Testis (tissue), 3 donors: ENCODE measurements around the gene CBY1. TPM values are rescaled to one million over a fixed set of nuclear protein-coding genes. Genes with fewer than 3 reads are reported as not detected.

Experiments used
- DNase-seq: peaks from one replicate; pipeline ENCODE4 v3.0.0-alpha.2; 2019
- H3K27ac ChIP-seq, 2 donors: fragments of 200-600 bp; sonication (generic); one replicate each; pipeline ENCODE4 v1.5.1; 2019
- H3K27me3 ChIP-seq: fragments of 200-600 bp; sonication (generic); one replicate; pipeline ENCODE4 v1.5.1; 2019
- H3K36me3 ChIP-seq: fragments of 200-600 bp; sonication (generic); one replicate; pipeline ENCODE4 v1.5.1; 2017; ENCODE audit warnings: low read depth; ENCODE audit errors: missing control alignments
- H3K4me1 ChIP-seq: fragments of 200-600 bp; sonication (generic); one replicate; pipeline ENCODE4 v1.5.1; 2019
- H3K4me3 ChIP-seq, 2 donors: fragments of 200-600 bp; sonication (generic); one replicate each; pipeline ENCODE4 v1.5.1; 2017 to 2019
- H3K9me3 ChIP-seq: fragments of 200-600 bp; sonication (generic); one replicate; pipeline ENCODE4 v1.5.1; 2017
- POLR2A ChIP-seq: fragments of 450-650 bp; IDR thresholded peaks from one replicate; pipeline ENCODE4 v1.6.1; 2017; ENCODE audit warnings: antibody characterized with exemption, mild to moderate bottlenecking, moderate library complexity
- WGBS, 2 donors: methylation state at CpG; one replicate each; pipeline ENCODE4 v1.1.5; 2018; 5-methylcytosine and 5-hydroxymethylcytosine counted together
- intact Hi-C: fragments of 100-400 bp; cut with DNase I; formaldehyde crosslinking; loops from one replicate; pipeline ENCODE4 v1.15.1; 2023; ENCODE audit warnings: low total_unique reads
- polyA plus RNA-seq: library from polyadenylated mRNA; stranded (reverse); fragments of 350-450 nt; fragmentation: Illumina TruSeq; extraction: RNeasy Lipid Tissue Mini Kit (QIAGEN cat#74804); gene quantifications from one replicate; pipeline ENCODE4 v1.2.3, GENCODE V29; 2014; ENCODE audit warnings: low read depth, low replicate concordance; ENCODE audit not compliant: insufficient read depth
- total RNA-seq, 2 donors: library from RNA; depleted of rRNA; stranded (reverse); fragments of >200 nt; gene quantifications; one replicate each; pipeline ENCODE4 v1.2.3, GENCODE V29; 2016
- TF ChIP-seq, protein P1 (sequence below), 3 experiments: fragments of 450-650 bp in 2 of 3; fragments of 200-600 bp in 1 of 3; sonication (generic) in 1 of 3; IDR thresholded peaks; one replicate each; pipeline ENCODE4 v1.5.1; 2016 to 2019; ENCODE audit warnings: antibody characterized with exemption in 3 of 3, mild to moderate bottlenecking in 2 of 3, moderate library complexity in 1 of 3

Gene CBY1
- total and polyA plus RNA-seq, 3 donors from 2014 or later, result 24.9 to 50.8 (median 30.9) TPM

- Histone ChIP-seq H3K27me3 (no peaks in the 10 kb centered on the region), H3K36me3 (no peaks in the 10 kb centered on the region), H3K4me3 (peak overlapping the region; percentile 83 to 89), H3K27ac (peak overlapping the region; percentile 74 to 82), H3K4me1 (peaks cover 29% of the 10 kb centered on the region), H3K9me3 (no peaks in the 10 kb centered on the region)
- DNase-seq, result no peak
- WGBS, 2 donors, result 23 to 25% methylated on average over 10 of the region's 10 CpGs
- no peak for TF ChIP-seq POLR2A
- TF ChIP-seq, protein P1, sequence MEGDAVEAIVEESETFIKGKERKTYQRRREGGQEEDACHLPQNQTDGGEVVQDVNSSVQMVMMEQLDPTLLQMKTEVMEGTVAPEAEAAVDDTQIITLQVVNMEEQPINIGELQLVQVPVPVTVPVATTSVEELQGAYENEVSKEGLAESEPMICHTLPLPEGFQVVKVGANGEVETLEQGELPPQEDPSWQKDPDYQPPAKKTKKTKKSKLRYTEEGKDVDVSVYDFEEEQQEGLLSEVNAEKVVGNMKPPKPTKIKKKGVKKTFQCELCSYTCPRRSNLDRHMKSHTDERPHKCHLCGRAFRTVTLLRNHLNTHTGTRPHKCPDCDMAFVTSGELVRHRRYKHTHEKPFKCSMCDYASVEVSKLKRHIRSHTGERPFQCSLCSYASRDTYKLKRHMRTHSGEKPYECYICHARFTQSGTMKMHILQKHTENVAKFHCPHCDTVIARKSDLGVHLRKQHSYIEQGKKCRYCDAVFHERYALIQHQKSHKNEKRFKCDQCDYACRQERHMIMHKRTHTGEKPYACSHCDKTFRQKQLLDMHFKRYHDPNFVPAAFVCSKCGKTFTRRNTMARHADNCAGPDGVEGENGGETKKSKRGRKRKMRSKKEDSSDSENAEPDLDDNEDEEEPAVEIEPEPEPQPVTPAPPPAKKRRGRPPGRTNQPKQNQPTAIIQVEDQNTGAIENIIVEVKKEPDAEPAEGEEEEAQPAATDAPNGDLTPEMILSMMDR (IDR thresholded peaks at IDR 0.05), result no peak
- intact Hi-C loops, result loop anchor here (10.0 kb wide), 1 partner anchor 50 kb away; the partner anchor contains the start of gene SUN2
Measured at GRCh38 chr22:38704654-38705234, 48.3 kb downstream of the CBY1 start.

- Histone ChIP-seq H3K36me3 (no peaks in the 10 kb centered on the region), H3K27ac (peak within 1 kb of the TSS; percentile 91 to 95), H3K4me1 (peaks cover 26% of the 10 kb centered on the region), H3K9me3 (no peaks in the 10 kb centered on the region), H3K27me3 (no peaks in the 10 kb centered on the region), H3K4me3 (peak within 1 kb of the TSS; percentile 83 to 89)
- DNase-seq, result peak; percentile 100
- peak; percentile 96 for TF ChIP-seq POLR2A
- TF ChIP-seq, protein P1 (IDR thresholded peaks at IDR 0.05), result peak in 1 of 3 experiments; percentile 4
- 0% methylated on average over 35 to 55 of the region's 55 CpGs for WGBS, 2 donors
- intact Hi-C loops, result loop anchor here (10.0 kb wide), 1 partner anchor 49 kb away; the partner anchor contains the start of gene SUN2
Measured at GRCh38 chr22:38705235-38706100, 49.0 kb downstream of the CBY1 start, which contains the start of gene GTPBP1. TSS of gene GTPBP1 (plus strand) at chr22:38705944. CDS start at chr22:38705956, 12 bp downstream.

DNA sequence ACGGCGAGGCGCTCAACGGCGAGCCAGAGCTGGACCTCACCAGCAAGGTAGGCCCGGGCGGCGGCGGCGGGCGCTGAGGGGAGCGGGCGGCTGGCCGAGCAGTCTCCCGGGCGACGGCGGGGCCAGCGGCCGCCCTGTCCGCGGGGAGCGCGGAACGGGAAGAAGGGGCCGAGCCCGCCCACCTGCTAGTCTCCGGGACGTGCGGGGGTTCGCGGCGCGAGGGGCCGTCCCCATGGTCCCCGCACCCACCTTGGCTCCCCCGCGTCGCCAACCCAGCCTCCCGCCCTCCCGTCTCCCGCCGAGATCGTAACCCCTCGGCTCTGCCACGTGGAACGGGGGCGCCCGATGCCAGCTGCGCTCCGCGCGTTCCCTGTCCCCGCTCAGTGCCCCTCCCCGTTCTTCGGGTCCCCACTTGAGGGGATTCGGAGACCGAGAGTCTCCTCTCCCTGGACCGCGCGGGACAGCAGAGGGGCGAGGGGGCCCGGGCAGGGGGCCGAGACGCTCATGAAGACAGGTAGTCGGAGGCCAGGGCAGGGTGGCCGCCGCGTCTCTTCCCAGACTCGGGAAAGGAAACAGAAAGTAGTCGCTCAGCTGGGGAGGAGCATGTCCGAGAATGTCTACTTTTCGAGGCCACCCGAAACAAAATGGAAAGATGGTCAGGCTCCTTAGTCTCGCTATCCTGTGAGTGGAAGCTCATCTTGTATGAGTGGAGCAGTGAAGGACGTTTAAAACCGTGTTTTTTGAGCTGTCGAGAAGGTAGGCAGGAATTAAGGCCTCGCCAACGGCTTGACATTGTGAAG lies 49.9 kb downstream of the CBY1 start:
- Histone ChIP-seq H3K4me3 (peak overlapping the region; percentile 83 to 89), H3K27ac (peak overlapping the region; percentile 91 to 95), H3K9me3 (no peaks in the 10 kb centered on the region), H3K36me3 (no peaks in the 10 kb centered on the region), H3K27me3 (no peaks in the 10 kb centered on the region), H3K4me1 (peaks cover 25% of the 10 kb centered on the region)
- TF ChIP-seq, protein P1 (IDR thresholded peaks at IDR 0.05), result peak in 1 of 3 experiments; percentile 0
- TF ChIP-seq POLR2A, result no peak
- intact Hi-C loops, result loop anchor here (10.0 kb wide), 1 partner anchor 48 kb away; the partner anchor contains the start of gene SUN2
- peak; percentile 45 for DNase-seq
- 1% methylated on average over 42 to 67 of the region's 80 CpGs for WGBS, 2 donors

- intact Hi-C loops, result loop anchor here (10.0 kb wide), 1 partner anchor 48 kb away; the partner anchor contains the start of gene SUN2
- no peaks in the 10 kb centered on the region for H3K9me3 ChIP-seq
- H3K4me3 ChIP-seq, result peak overlapping the region; percentile 83 to 89
- TF ChIP-seq, protein P1 (IDR thresholded peaks at IDR 0.05), result no peak
- TF ChIP-seq POLR2A, result no peak
- H3K4me1 ChIP-seq, result peaks cover 20% of the 10 kb centered on the region
- peak overlapping the region; percentile 91 to 95 for H3K27ac ChIP-seq
- WGBS, 2 donors, result 2 to 3% methylated on average over 4 of the region's 4 CpGs
- H3K36me3 ChIP-seq, result no peaks in the 10 kb centered on the region
- no peaks in the 10 kb centered on the region for H3K27me3 ChIP-seq
- DNase-seq, result no peak
Measured at GRCh38 chr22:38706901-38707195, 50.4 kb downstream of the CBY1 start.
